ENCODE measurements around the gene PHF2.

The PHF2 gene

DNA sequence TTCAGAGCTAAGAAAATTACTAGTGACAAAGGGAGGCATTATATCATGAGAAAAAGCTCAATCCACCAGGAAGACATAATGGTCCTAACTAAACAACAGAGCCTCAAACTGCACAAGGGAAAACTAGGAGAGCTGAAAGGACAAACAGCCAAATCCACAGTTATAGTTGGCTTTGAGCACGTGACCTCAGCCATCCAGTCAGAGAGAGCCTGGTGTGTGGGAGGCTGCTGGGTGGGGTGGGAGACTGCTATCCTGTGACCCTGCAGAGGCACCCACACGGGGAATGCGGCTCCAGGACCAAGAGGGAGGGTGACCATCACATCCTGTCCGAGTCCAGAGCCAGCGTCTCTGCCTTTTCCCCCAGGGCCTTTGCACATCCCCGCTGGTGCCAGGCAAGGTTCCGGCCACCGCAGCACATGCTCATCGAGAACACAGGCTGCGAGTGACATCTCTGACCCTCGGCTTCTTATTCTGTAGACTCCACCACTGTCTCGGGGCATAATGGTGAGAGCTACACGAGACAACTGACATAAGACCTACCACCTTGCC is 145.1 kb downstream of the PHF2 start:
- TF ChIP-seq POLR2A (IDR thresholded peaks at IDR 0.05; ENCODE audit: low read depth, low read length) (no peak), POLR2AphosphoS5 (IDR thresholded peaks at IDR 0.05; ENCODE audit: low read depth, low read length) (no peak)
- no peak for DNase-seq (ENCODE audit: insufficient read length)
- FAIRE-seq, result no peak

- no peak for FAIRE-seq
- TF ChIP-seq TAF1 (IDR thresholded peaks at IDR 0.05; ENCODE audit: borderline replicate concordance, low read depth, low read length), result no peak
- no peak for TF ChIP-seq POLR2A (IDR thresholded peaks at IDR 0.05; ENCODE audit: low read depth, low read length)
- no peak for TF ChIP-seq POLR2AphosphoS5 (IDR thresholded peaks at IDR 0.05; ENCODE audit: low read depth, low read length)
- DNase-seq (ENCODE audit: insufficient read length), result no peak
Observed at GRCh38 chr9:93724852-93725251, 148.5 kb downstream of the PHF2 start.

GRCh38 chr9:93725382-93725781 is 149.0 kb downstream of the PHF2 start:
- TF ChIP-seq POLR2A (IDR thresholded peaks at IDR 0.05; ENCODE audit: low read depth, low read length), result no peak
- no peak for TF ChIP-seq POLR2AphosphoS5 (IDR thresholded peaks at IDR 0.05; ENCODE audit: low read depth, low read length)
- no peak for TF ChIP-seq TAF1 (IDR thresholded peaks at IDR 0.05; ENCODE audit: borderline replicate concordance, low read depth, low read length)
- FAIRE-seq, result no peak
- no peak for DNase-seq (ENCODE audit: insufficient read length)

GRCh38 chr9:93726147-93726546 is 149.8 kb downstream of the PHF2 start:
- FAIRE-seq, result no peak
- TF ChIP-seq POLR2A (IDR thresholded peaks at IDR 0.05; ENCODE audit: low read depth, low read length) (no peak), TAF1 (IDR thresholded peaks at IDR 0.05; ENCODE audit: borderline replicate concordance, low read depth, low read length) (no peak), POLR2AphosphoS5 (IDR thresholded peaks at IDR 0.05; ENCODE audit: low read depth, low read length) (no peak)
- no peak for DNase-seq (ENCODE audit: insufficient read length)

Data from GM12892 (cell line).